ENCODE measurements around the gene PLA2G4E.

The PLA2G4E gene

DNA sequence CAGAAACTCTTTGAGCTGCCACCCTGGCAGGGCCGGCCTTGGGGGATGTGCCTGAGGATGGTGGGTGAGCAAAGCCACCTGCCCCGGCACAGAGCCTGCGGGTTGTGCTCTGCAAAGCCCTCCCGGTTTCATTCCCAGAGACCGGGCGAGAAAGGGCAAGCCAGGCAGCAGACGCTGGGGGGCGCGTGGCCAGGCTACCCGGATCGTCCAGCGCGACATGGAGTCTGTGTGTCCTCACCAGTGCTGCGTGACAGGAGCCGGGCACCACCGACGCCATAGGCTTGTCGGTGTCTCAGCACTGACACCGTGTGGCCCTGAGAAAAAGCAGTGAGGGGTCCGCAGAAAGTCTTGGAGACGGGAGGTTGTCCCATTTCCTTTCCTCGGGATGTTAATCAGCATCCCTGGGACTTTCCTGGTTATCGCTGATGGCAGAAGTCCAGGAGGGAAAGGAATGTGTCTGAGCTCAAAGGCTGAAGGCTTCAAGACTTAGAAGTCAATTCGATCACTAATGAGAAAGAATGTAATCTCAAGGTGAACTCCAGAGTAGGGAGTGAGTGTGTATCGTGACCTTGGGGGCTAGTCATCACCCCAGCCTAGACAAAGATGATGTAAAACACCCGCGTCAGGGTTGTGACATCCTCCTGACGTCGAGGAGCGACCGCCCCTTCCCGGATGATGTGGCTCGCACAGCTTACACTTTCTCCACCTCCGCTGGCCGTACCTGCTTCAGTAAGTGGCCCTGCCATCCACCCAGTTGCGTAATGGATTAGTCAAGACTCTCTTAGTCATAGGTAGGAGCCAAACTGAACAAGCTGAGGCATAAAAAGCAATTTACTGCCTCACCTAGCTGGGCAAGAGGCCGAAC is 36.3 kb upstream of the PLA2G4E start:
- peaks cover 39 to 78% of the 10 kb centered on the region in 2 experiments for H3K27me3 ChIP-seq (ENCODE audit: control insufficient read depth in 1 of 2, insufficient read depth in 1 of 2, low read length in 2 of 2)
- H2BK15ac ChIP-seq (ENCODE audit: low read depth, poor library complexity, severe bottlenecking): no peak overlapping the region
- H3K36me3 ChIP-seq (ENCODE audit: control insufficient read depth in 1 of 2, insufficient read depth in 2 of 2, low read depth in 1 of 2, low read length in 2 of 2): no peaks in the 10 kb centered on the region
- no peaks in the 10 kb centered on the region for H3K9me3 ChIP-seq (ENCODE audit: control insufficient read depth, low read length)
- H4K91ac ChIP-seq (ENCODE audit: low read length): no peak overlapping the region
- H3K4me3 ChIP-seq (ENCODE audit: insufficient read depth in 1 of 2, low read depth in 1 of 2, low read length in 2 of 2): peak overlapping the region; percentile 38 to 54
- H3K27ac ChIP-seq (ENCODE audit: low read length, poor library complexity, severe bottlenecking): no peak overlapping the region
- peak overlapping the region; percentile 8 for H3K9ac ChIP-seq (ENCODE audit: low read length)
- H2AFZ ChIP-seq (ENCODE audit: low read depth, low read length): no peak overlapping the region
- peaks cover 7% of the 10 kb centered on the region for H3K4me1 ChIP-seq (ENCODE audit: control insufficient read depth, insufficient read depth, low read depth, low read length)
- no peak overlapping the region for H2BK5ac ChIP-seq (ENCODE audit: low read depth, low read length, poor library complexity, severe bottlenecking)
- H2BK12ac ChIP-seq (ENCODE audit: low read length in 2 of 2): no peak overlapping the region
- peak overlapping the region in 1 of 2 experiments; percentile 27 for H3K23ac ChIP-seq (ENCODE audit: low read length in 2 of 2)
- no peak overlapping the region for H2AK5ac ChIP-seq (ENCODE audit: low read length, severe bottlenecking)
- WGBS: 20% methylated on average over 37 of the region's 37 CpGs
- H3K14ac ChIP-seq (ENCODE audit: low read length in 2 of 2): no peak overlapping the region
- H3K18ac ChIP-seq (ENCODE audit: low read depth in 1 of 2, low read length in 2 of 2): peak overlapping the region in 1 of 2 experiments; percentile 80
- H2BK120ac ChIP-seq (ENCODE audit: low read depth, low read length): no peak overlapping the region
- H3K4ac ChIP-seq (ENCODE audit: low read depth in 1 of 2, low read length in 2 of 2): no peak overlapping the region
- peak overlapping the region; percentile 12 for H4K8ac ChIP-seq (ENCODE audit: low read length)
- peak; percentile 86 for DNase-seq
- no peaks in the 10 kb centered on the region for H3K79me1 ChIP-seq (replicated peaks; ENCODE audit: low read length, poor library complexity, severe bottlenecking)
- peak overlapping the region; percentile 93 for H3K4me2 ChIP-seq (ENCODE audit: low read length, poor library complexity, severe bottlenecking)

DNA sequence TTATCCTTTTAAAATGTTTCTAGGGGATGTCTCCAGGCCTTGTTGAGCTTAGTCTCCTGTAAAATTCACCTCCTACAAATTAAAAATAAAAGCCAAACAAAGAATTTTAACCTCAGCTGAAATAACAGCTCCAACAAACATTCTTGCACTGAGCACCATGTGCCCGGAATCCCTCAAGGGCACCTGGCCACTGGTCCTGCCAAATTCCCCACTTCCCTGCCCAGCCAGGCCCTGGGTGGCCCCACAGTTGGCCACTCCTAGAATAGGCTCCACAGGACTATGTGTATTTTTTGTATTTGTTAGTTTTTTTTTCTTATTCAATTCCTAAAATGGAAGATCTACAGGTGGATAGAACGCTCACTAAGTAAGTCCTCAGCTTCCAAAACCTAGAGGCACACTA is 33.1 kb upstream of the PLA2G4E start:
- Histone ChIP-seq H2BK12ac (ENCODE audit: low read length in 2 of 2) (no peak overlapping the region), H2AK5ac (ENCODE audit: low read length, severe bottlenecking) (no peak overlapping the region), H3K4me2 (ENCODE audit: low read length, poor library complexity, severe bottlenecking) (no peak overlapping the region), H3K9me3 (ENCODE audit: control insufficient read depth, low read length) (no peaks in the 10 kb centered on the region), H3K4ac (ENCODE audit: low read depth in 1 of 2, low read length in 2 of 2) (no peak overlapping the region), H2BK5ac (ENCODE audit: low read depth, low read length, poor library complexity, severe bottlenecking) (no peak overlapping the region), H4K8ac (ENCODE audit: low read length) (no peak overlapping the region), H3K79me1 (replicated peaks; ENCODE audit: low read length, poor library complexity, severe bottlenecking) (no peaks in the 10 kb centered on the region), H3K18ac (ENCODE audit: low read depth in 1 of 2, low read length in 2 of 2) (no peak overlapping the region), H2BK15ac (ENCODE audit: low read depth, poor library complexity, severe bottlenecking) (no peak overlapping the region), H4K91ac (ENCODE audit: low read length) (no peak overlapping the region), H3K36me3 (ENCODE audit: control insufficient read depth in 1 of 2, insufficient read depth in 2 of 2, low read depth in 1 of 2, low read length in 2 of 2) (no peaks in the 10 kb centered on the region), H3K9ac (ENCODE audit: low read length) (no peak overlapping the region), H3K23ac (ENCODE audit: low read length in 2 of 2) (no peak overlapping the region), H3K14ac (ENCODE audit: low read length in 2 of 2) (no peak overlapping the region), H2BK120ac (ENCODE audit: low read depth, low read length) (no peak overlapping the region), H3K27me3 (ENCODE audit: control insufficient read depth in 1 of 2, insufficient read depth in 1 of 2, low read length in 2 of 2) (peaks cover 41 to 81% of the 10 kb centered on the region in 2 experiments), H3K4me3 (ENCODE audit: insufficient read depth in 1 of 2, low read depth in 1 of 2, low read length in 2 of 2) (no peak overlapping the region), H2AFZ (ENCODE audit: low read depth, low read length) (no peak overlapping the region), H3K4me1 (ENCODE audit: control insufficient read depth, insufficient read depth, low read depth, low read length) (peaks cover 7% of the 10 kb centered on the region), H3K27ac (ENCODE audit: low read length, poor library complexity, severe bottlenecking) (no peak overlapping the region)
- WGBS: 100% methylated on average over 1 of the region's 2 CpGs
- no peak for DNase-seq

DNA sequence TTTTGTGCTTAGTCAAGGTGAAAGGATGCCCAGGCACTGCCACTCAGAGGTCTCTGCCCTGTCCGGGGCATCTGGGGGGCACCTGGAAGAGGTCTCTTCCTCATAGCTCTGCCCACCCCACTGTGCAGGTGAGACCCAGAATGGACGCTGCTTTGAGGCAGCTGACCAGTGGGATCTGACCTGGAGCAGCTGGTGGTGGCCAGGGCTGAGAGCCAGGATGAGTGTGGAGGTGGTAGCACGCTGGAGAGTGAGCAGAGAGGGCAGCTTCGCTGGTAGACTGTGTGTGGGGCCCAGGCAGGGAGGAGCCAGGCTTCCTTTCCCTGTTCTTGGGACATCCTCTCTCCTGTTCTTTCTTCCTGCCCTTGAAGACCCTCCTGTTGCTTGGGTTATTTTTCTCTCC is 32.2 kb upstream of the PLA2G4E start:
- WGBS: 70% methylated on average over 4 of the region's 4 CpGs
- Histone ChIP-seq H3K23ac (ENCODE audit: low read length in 2 of 2) (no peak overlapping the region), H3K36me3 (ENCODE audit: control insufficient read depth in 1 of 2, insufficient read depth in 2 of 2, low read depth in 1 of 2, low read length in 2 of 2) (no peaks in the 10 kb centered on the region), H3K27ac (ENCODE audit: low read length, poor library complexity, severe bottlenecking) (no peak overlapping the region), H3K27me3 (ENCODE audit: control insufficient read depth in 1 of 2, insufficient read depth in 1 of 2, low read length in 2 of 2) (peaks cover 44 to 81% of the 10 kb centered on the region in 2 experiments), H3K18ac (ENCODE audit: low read depth in 1 of 2, low read length in 2 of 2) (no peak overlapping the region), H3K4me1 (ENCODE audit: control insufficient read depth, insufficient read depth, low read depth, low read length) (peaks cover 7% of the 10 kb centered on the region), H2BK5ac (ENCODE audit: low read depth, low read length, poor library complexity, severe bottlenecking) (no peak overlapping the region), H3K14ac (ENCODE audit: low read length in 2 of 2) (no peak overlapping the region), H2BK12ac (ENCODE audit: low read length in 2 of 2) (no peak overlapping the region), H3K4ac (ENCODE audit: low read depth in 1 of 2, low read length in 2 of 2) (no peak overlapping the region), H3K4me2 (ENCODE audit: low read length, poor library complexity, severe bottlenecking) (no peak overlapping the region), H4K91ac (ENCODE audit: low read length) (no peak overlapping the region), H2BK15ac (ENCODE audit: low read depth, poor library complexity, severe bottlenecking) (no peak overlapping the region), H2AFZ (ENCODE audit: low read depth, low read length) (no peak overlapping the region), H2AK5ac (ENCODE audit: low read length, severe bottlenecking) (no peak overlapping the region), H2BK120ac (ENCODE audit: low read depth, low read length) (no peak overlapping the region), H3K79me1 (replicated peaks; ENCODE audit: low read length, poor library complexity, severe bottlenecking) (no peaks in the 10 kb centered on the region), H4K8ac (ENCODE audit: low read length) (no peak overlapping the region), H3K4me3 (ENCODE audit: insufficient read depth in 1 of 2, low read depth in 1 of 2, low read length in 2 of 2) (no peak overlapping the region), H3K9ac (ENCODE audit: low read length) (no peak overlapping the region), H3K9me3 (ENCODE audit: control insufficient read depth, low read length) (no peaks in the 10 kb centered on the region)
- no peak for DNase-seq

DNA sequence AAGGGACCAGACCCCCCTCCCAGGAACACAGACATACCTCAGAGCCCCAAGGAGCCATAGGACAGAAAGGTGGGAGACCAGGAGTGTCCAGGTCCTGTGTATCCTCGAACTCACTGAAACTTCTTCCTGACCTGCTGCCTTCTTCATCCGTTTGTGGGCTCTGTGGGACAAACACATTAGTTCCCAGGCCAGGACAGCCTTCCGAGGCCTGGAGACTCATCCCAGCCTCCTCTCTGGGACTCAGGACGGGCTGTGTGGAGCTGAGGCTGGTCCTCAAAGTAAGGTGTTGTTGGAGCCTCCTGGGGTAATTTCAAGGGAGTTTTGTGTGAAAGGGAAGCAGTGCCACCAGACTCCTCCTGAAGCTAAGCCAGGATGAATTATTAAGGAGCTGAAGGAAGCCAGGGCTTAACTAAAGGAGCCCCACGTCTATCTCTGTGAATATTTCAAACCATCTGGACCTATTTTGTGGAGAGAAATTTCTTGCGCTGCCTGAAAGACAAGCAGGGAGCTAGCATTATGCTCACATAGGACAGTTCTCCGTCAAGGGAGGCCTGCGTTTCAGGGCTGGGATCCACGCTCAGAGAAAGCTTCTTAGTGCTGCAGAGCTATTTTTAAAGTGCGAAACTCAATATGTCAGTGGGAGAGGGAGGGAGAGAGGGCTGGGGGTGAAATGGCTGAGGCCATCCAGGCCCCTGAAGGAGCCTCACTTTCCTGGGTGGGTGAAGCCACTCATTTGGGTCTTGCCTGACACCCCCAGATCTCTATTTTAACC is 29.8 kb upstream of the PLA2G4E start:
- no peak overlapping the region for H3K27ac ChIP-seq (ENCODE audit: low read length, poor library complexity, severe bottlenecking)
- H3K4me1 ChIP-seq (ENCODE audit: control insufficient read depth, insufficient read depth, low read depth, low read length): no peaks in the 10 kb centered on the region
- WGBS: 84% methylated on average over 10 of the region's 10 CpGs
- no peaks in the 10 kb centered on the region for H3K79me1 ChIP-seq (replicated peaks; ENCODE audit: low read length, poor library complexity, severe bottlenecking)
- no peak overlapping the region for H3K4ac ChIP-seq (ENCODE audit: low read depth in 1 of 2, low read length in 2 of 2)
- no peak overlapping the region for H3K23ac ChIP-seq (ENCODE audit: low read length in 2 of 2)
- no peak overlapping the region for H2BK15ac ChIP-seq (ENCODE audit: low read depth, poor library complexity, severe bottlenecking)
- no peak for DNase-seq
- H4K91ac ChIP-seq (ENCODE audit: low read length): no peak overlapping the region
- no peak overlapping the region for H2BK5ac ChIP-seq (ENCODE audit: low read depth, low read length, poor library complexity, severe bottlenecking)
- H3K18ac ChIP-seq (ENCODE audit: low read depth in 1 of 2, low read length in 2 of 2): no peak overlapping the region
- H2AK5ac ChIP-seq (ENCODE audit: low read length, severe bottlenecking): no peak overlapping the region
- H4K8ac ChIP-seq (ENCODE audit: low read length): no peak overlapping the region
- no peak overlapping the region for H3K9ac ChIP-seq (ENCODE audit: low read length)
- peaks cover 35 to 76% of the 10 kb centered on the region in 2 experiments for H3K27me3 ChIP-seq (ENCODE audit: control insufficient read depth in 1 of 2, insufficient read depth in 1 of 2, low read length in 2 of 2)
- no peak overlapping the region for H2AFZ ChIP-seq (ENCODE audit: low read depth, low read length)
- no peak overlapping the region for H2BK120ac ChIP-seq (ENCODE audit: low read depth, low read length)
- H2BK12ac ChIP-seq (ENCODE audit: low read length in 2 of 2): no peak overlapping the region
- H3K9me3 ChIP-seq (ENCODE audit: control insufficient read depth, low read length): no peaks in the 10 kb centered on the region
- H3K4me3 ChIP-seq (ENCODE audit: insufficient read depth in 1 of 2, low read depth in 1 of 2, low read length in 2 of 2): no peak overlapping the region
- H3K4me2 ChIP-seq (ENCODE audit: low read length, poor library complexity, severe bottlenecking): no peak overlapping the region
- H3K14ac ChIP-seq (ENCODE audit: low read length in 2 of 2): no peak overlapping the region
- H3K36me3 ChIP-seq (ENCODE audit: control insufficient read depth in 1 of 2, insufficient read depth in 2 of 2, low read depth in 1 of 2, low read length in 2 of 2): no peaks in the 10 kb centered on the region

Data from mesenchymal stem cell (in vitro differentiated cells and primary cell).